BJ (cell line): ENCODE measurements around the gene PID1. TPM values are rescaled to one million over a fixed set of nuclear protein-coding genes. Genes with fewer than 3 reads are reported as not detected.

ENCODE experiments used
- CTCF ChIA-PET: fragments of 350-600 bp; formaldehyde crosslinking; extraction: SDS; loops from one replicate; lab custom pipeline; 2021; ENCODE audit warnings: antibody characterized with exemption, inconsistent platforms; lab: Yijun Ruan, JAX
- POLR2A ChIA-PET: fragments of 300-600 bp; sonication (Branson Sonifier 250); formaldehyde crosslinking; extraction: SDS; loops from one replicate; lab custom pipeline; 2021; ENCODE audit warnings: antibody characterized with exemption; lab: Charles Lee
- DNase-seq: peaks from one replicate; pipeline ENCODE4 v3.0.0-alpha.2; 2011; ENCODE audit warnings: low read depth
- H3K27me3 ChIP-seq: 2 replicates; pipeline ENCODE4 v1.6.0; 2011; ENCODE audit warnings: low read length; ENCODE audit not compliant: control insufficient read depth, insufficient read depth
- H3K36me3 ChIP-seq: 2 replicates; pipeline ENCODE4 v1.5.1; 2011; ENCODE audit warnings: low read length; ENCODE audit not compliant: control insufficient read depth, insufficient read depth
- H3K4me3 ChIP-seq: 2 replicates; pipeline ENCODE4 v1.5.1; 2011; ENCODE audit warnings: low read depth, mild to moderate bottlenecking, control low read depth, low read length
- CTCF ChIP-seq: IDR thresholded peaks from 2 replicates; pipeline ENCODE4 v1.5.1; 2011; ENCODE audit warnings: low read depth, mild to moderate bottlenecking, control low read depth, inconsistent platforms, low read length, moderate library complexity; ENCODE audit not compliant: insufficient read depth
- polyA plus RNA-seq: library from polyadenylated mRNA; depleted of rRNA; stranded (reverse); fragments of >200 nt; gene quantifications from 2 replicates; pipeline ENCODE4 v1.2.3, GENCODE V29; 2011

The PID1 gene
- polyA plus RNA-seq, 1 experiment: 8.8 TPM

GRCh38 chr2:229087843-229088516 is 183.1 kb downstream of the PID1 start:
- CTCF ChIA-PET: no interaction called here
- DNase-seq: no peak
- no peak for TF ChIP-seq CTCF
- H3K27me3 ChIP-seq: no peaks in the 10 kb centered on the region
- no peaks in the 10 kb centered on the region for H3K36me3 ChIP-seq
- POLR2A ChIA-PET: no interaction called here
- H3K4me3 ChIP-seq: no peak overlapping the region

- CTCF ChIA-PET: interaction anchor here (0.6 kb wide), 1 partner anchor 14 kb away, joined by 3 read pairs; no protein-coding TSS in a partner anchor
- Histone ChIP-seq H3K4me3 (no peak overlapping the region), H3K27me3 (no peaks in the 10 kb centered on the region), H3K36me3 (no peaks in the 10 kb centered on the region)
- DNase-seq: no peak
- POLR2A ChIA-PET: no interaction called here
- TF ChIP-seq CTCF: no peak
Observed at GRCh38 chr2:229087267-229087666, 183.8 kb downstream of the PID1 start.

GRCh38 chr2:229085439-229085838 is 185.6 kb downstream of the PID1 start:
- TF ChIP-seq CTCF: no peak
- POLR2A ChIA-PET: no interaction called here
- DNase-seq: no peak
- Histone ChIP-seq H3K27me3 (no peaks in the 10 kb centered on the region), H3K36me3 (no peaks in the 10 kb centered on the region), H3K4me3 (no peak overlapping the region)
- CTCF ChIA-PET: no interaction called here

GRCh38 chr2:229084447-229084846 is 186.6 kb downstream of the PID1 start:
- DNase-seq: no peak
- TF ChIP-seq CTCF: no peak
- POLR2A ChIA-PET: no interaction called here
- no peak overlapping the region for H3K4me3 ChIP-seq
- no peaks in the 10 kb centered on the region for H3K27me3 ChIP-seq
- CTCF ChIA-PET: interaction anchor here (0.7 kb wide), 1 partner anchor 77 kb away, joined by 3 read pairs; no protein-coding TSS in a partner anchor
- H3K36me3 ChIP-seq: no peaks in the 10 kb centered on the region

DNA sequence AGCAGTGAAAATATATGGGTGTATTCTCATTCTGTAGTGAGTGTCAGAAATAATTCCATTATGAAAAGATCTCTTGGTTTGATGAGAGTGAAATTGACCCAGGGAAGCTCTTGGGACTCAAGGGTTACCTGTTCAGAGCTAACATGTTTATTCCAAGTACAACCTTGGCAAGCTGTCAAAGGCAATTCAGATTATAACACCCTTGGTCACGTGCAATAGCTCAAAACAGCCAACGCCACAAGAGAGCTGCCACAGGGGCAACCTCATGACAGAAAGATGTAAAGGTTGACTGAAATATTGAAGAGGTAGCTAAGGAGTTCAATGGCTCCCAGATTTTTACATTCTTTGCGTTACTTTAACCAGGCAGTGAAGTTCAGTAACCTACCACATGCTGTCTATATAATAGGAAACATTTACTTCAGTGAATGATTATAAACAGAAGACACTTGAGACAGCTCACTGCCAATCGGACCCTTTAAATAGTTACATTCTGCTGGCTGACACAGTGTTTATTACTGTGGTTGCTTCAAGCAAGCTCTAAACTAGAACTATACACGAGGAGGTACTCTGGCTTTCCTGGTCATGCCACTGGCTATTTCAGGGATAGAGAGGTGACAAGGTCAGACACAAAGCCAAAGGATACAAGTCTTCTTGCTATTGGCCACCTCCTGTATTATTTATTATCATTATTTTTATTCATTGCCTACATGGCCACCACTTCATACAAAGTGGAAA is 187.3 kb downstream of the PID1 start:
- DNase-seq: no peak
- ChIA-PET CTCF (no interaction called here), POLR2A (no interaction called here)
- no peaks in the 10 kb centered on the region for H3K27me3 ChIP-seq
- H3K4me3 ChIP-seq: no peak overlapping the region
- TF ChIP-seq CTCF: no peak
- no peaks in the 10 kb centered on the region for H3K36me3 ChIP-seq
